K562 (cell line): ENCODE measurements around the gene FOXA3. TPM values are rescaled to one million over a fixed set of nuclear protein-coding genes. Genes with fewer than 3 reads are reported as not detected.

ENCODE experiments used
- AFF1 ChIP-seq, 2 experiments: fragments of 450-650 bp; IDR thresholded peaks; 2 replicates each; pipeline ENCODE4 v1.6.1; 2018; ENCODE audit warnings: mild to moderate bottlenecking in 2 of 2, low read depth in 1 of 2; ENCODE audit not compliant: partially characterized antibody in 2 of 2
- ARNT ChIP-seq, 2 experiments: fragments of 450-650 bp; IDR thresholded peaks; 2 replicates each; pipeline ENCODE4 v1.6.1; 2016; ENCODE audit warnings: mild to moderate bottlenecking in 1 of 2
- BCLAF1 ChIP-seq, 2 experiments: fragments of 450-650 bp in 1 of 2; IDR thresholded peaks; 2 replicates each; pipeline ENCODE4 v1.6.1; 2011 to 2017; ENCODE audit warnings: low read depth in 2 of 2, antibody characterized with exemption in 1 of 2, borderline replicate concordance in 1 of 2, low read length in 1 of 2, mild to moderate bottlenecking in 1 of 2, mixed read lengths in 1 of 2; ENCODE audit not compliant: control insufficient read depth in 1 of 2
- BRF1 ChIP-seq: IDR thresholded peaks from 3 replicates; pipeline ENCODE4 v1.6.1; 2011; ENCODE audit warnings: borderline replicate concordance, mild to moderate bottlenecking; ENCODE audit not compliant: insufficient read length; ENCODE audit errors: extremely low read depth
- CBFB ChIP-seq: sonication (generic); formaldehyde crosslinking; IDR thresholded peaks from 2 replicates; pipeline ENCODE4 v1.4.0; 2020; ENCODE audit warnings: mild to moderate bottlenecking, missing genetic modification reagents
- EHMT2 ChIP-seq: fragments of 450-650 bp; IDR thresholded peaks from 2 replicates; pipeline ENCODE4 v1.6.1; 2018; ENCODE audit warnings: antibody characterized with exemption
- JUND ChIP-seq, 2 experiments: IDR thresholded peaks; 2 replicates in 1 of 2; 3 replicates in 1 of 2; pipeline ENCODE4 v1.6.1; 2011; ENCODE audit warnings: borderline replicate concordance in 2 of 2, low read depth in 2 of 2, low read length in 2 of 2, improper control_type of control experiment in 1 of 2, missing biosample characterization in 1 of 2, missing genetic modification characterization in 1 of 2, missing genetic modification reagents in 1 of 2
- KDM4B ChIP-seq, 2 experiments: fragments of 450-650 bp in 1 of 2; sonication (generic) in 1 of 2; IDR thresholded peaks; 2 replicates each; pipeline ENCODE4 v1.6.1; 2016 to 2017; ENCODE audit warnings: borderline replicate concordance in 2 of 2, antibody characterized with exemption in 1 of 2, low read depth in 1 of 2, mild to moderate bottlenecking in 1 of 2
- MYC ChIP-seq, 2 experiments: fragments of 250-450 bp in 1 of 2; sonication (Bioruptor Pico) in 1 of 2; IDR thresholded peaks; 2 replicates each; pipeline versions ENCODE4 v1.5.1 to v1.6.1; 2012 to 2021; ENCODE audit warnings: low read depth in 2 of 2, borderline replicate concordance in 1 of 2, improper control_type of control experiment in 1 of 2, low read length in 1 of 2, mild to moderate bottlenecking in 1 of 2, moderate library complexity in 1 of 2
- NCOR1 ChIP-seq: fragments of 450-650 bp; IDR thresholded peaks from 2 replicates; pipeline ENCODE4 v1.6.1; 2016; ENCODE audit warnings: mild to moderate bottlenecking, moderate library complexity
- NEUROD1 ChIP-seq: fragments of 150-350 bp; IDR thresholded peaks from 2 replicates; pipeline ENCODE4 v1.6.1; 2014; ENCODE audit warnings: borderline replicate concordance, low read length, low read depth; ENCODE audit not compliant: partially characterized antibody
- NFATC3 ChIP-seq: fragments of 450-650 bp; IDR thresholded peaks from 2 replicates; pipeline ENCODE4 v1.6.1; 2017; ENCODE audit warnings: mild to moderate bottlenecking
- NFE2 ChIP-seq: IDR thresholded peaks from 2 replicates; pipeline ENCODE4 v1.6.1; 2014; ENCODE audit warnings: antibody characterized with exemption, low read depth
- NR2F6 ChIP-seq: fragments of 450-650 bp; formaldehyde crosslinking; IDR thresholded peaks from 2 replicates; pipeline ENCODE4 v1.4.0; 2020; ENCODE audit warnings: mild to moderate bottlenecking
- PPARD ChIP-seq: fragments of 250-450 bp; sonication (Bioruptor Pico); IDR thresholded peaks from 2 replicates; pipeline ENCODE4 v1.8.0; 2022; ENCODE audit warnings: inconsistent platforms, mild to moderate bottlenecking, moderate library complexity
- PTBP1 ChIP-seq: fragments of 200-400 bp; formaldehyde crosslinking; IDR thresholded peaks from 2 replicates; pipeline ENCODE4 v1.6.1; 2017; ENCODE audit warnings: low read depth, low read length
- SMARCA4 ChIP-seq: fragments of 450-650 bp; IDR thresholded peaks from 2 replicates; pipeline ENCODE4 v1.6.1; 2016
- SRF ChIP-seq, 2 experiments: fragments of 250-450, 450-650 bp in 1 of 2; sonication (Bioruptor Pico) in 1 of 2; sonication (generic) in 1 of 2; formaldehyde crosslinking; IDR thresholded peaks; 2 replicates each; pipeline versions ENCODE4 v1.5.0 to v1.5.1; 2020 to 2022; ENCODE audit warnings: mild to moderate bottlenecking in 1 of 2, missing genetic modification reagents in 1 of 2
- THAP7 ChIP-seq: fragments of 250-450 bp; sonication (Bioruptor Pico); IDR thresholded peaks from 2 replicates; pipeline ENCODE4 v1.5.0; 2021
- ZFP36 ChIP-seq: fragments of 150-350 bp; IDR thresholded peaks from 2 replicates; pipeline ENCODE4 v1.6.1; 2018; ENCODE audit warnings: low read length, low read depth; ENCODE audit not compliant: partially characterized antibody
- polyA plus RNA-seq, 8 experiments: library from polyadenylated mRNA; depleted of rRNA in 4 of 8; stranded (reverse) in 5 of 8; unstranded in 3 of 8; fragments of >200 nt; fragmentation: Nextera tagmentation in 2 of 8; fragmentation: Illumina TruSeq in 1 of 8; extraction: Ambion mirVana in 2 of 8; extraction: Trizol in 1 of 8; gene quantifications; 2 replicates each; pipeline versions ENCODE4 v1.2.1 to v1.2.3, GENCODE V29; 2011 to 2014; ENCODE audit warnings: inconsistent platforms in 1 of 8, missing spikeins in 1 of 8
- total RNA-seq, 7 experiments: library from RNA; depleted of rRNA in 6 of 7; stranded (reverse); fragments of >200 nt in 6 of 7; fragmentation: Illumina TruSeq in 2 of 7; extraction: Trizol in 2 of 7; gene quantifications; 2 replicates each; pipeline versions ENCODE4 v1.2.1 to v1.2.3, GENCODE V29; 2011 to 2021; ENCODE audit warnings: low replicate concordance in 1 of 7
- TF ChIP-seq, protein P1 (sequence below): sonication (generic); formaldehyde crosslinking; IDR thresholded peaks from 2 replicates; pipeline ENCODE4 v1.9.0; 2022; ENCODE audit warnings: mild to moderate bottlenecking, missing genetic modification reagents

FOXA3 gene
- total and polyA plus RNA-seq, 9 of the 15 experiments (the other 6 are each of a cell fraction or from before 2014, with no cell fraction given) = 1.3 to 15.5 (median 4.7) TPM

DNA sequence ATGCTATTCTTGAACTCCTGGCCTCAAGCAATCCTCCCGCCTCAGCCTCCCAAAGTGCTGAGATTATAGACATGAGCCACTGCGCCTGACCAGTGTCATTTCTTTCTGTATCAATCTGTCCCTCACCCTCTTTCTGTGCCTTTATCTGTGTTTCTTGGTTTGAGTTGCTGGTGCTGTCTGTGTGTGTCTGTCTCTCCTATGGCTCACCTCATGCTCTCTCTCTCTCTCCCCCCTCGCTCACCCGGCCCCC, 12.0 kb downstream of the FOXA3 start (continued):
- TF ChIP-seq ZFP36 = no peak
- TF ChIP-seq NFATC3 = no peak
- TF ChIP-seq EHMT2 = peak; percentile 32; the same call in 1 of the 2 replicates
- peak; percentile 59; the same call in 1 of the 2 replicates for TF ChIP-seq MYC (IDR thresholded peaks at IDR 0.05; ENCODE audit: low read depth, low read length)
- no peak for TF ChIP-seq MYC (CRISPR knock-in tag; IDR thresholded peaks at IDR 0.05; ENCODE audit: borderline replicate concordance, low read depth)
- TF ChIP-seq NFE2 = no peak
- no peak for TF ChIP-seq AFF1 (IDR thresholded peaks at IDR 0.05; ENCODE audit: low read depth in 1 of 2, partially characterized antibody in 2 of 2)
- TF ChIP-seq JUND (IDR thresholded peaks at IDR 0.05; ENCODE audit: borderline replicate concordance, low read depth, low read length) = 0 out of 2 replicates have a peak, but pooled peaks have one; percentile 19
- TF ChIP-seq JUND (tag; IDR thresholded peaks at IDR 0.05; ENCODE audit: borderline replicate concordance, low read depth, low read length) = no peak
- peak in 1 of 2 experiments; percentile 32; a peak in 1 of 4 replicates for TF ChIP-seq KDM4B (IDR thresholded peaks at IDR 0.05; ENCODE audit: borderline replicate concordance in 2 of 2, low read depth in 1 of 2)
- TF ChIP-seq NEUROD1 = peak; percentile 7
- TF ChIP-seq SMARCA4 = no peak
- TF ChIP-seq NCOR1 = peak; percentile 37
- TF ChIP-seq PTBP1 = no peak
- TF ChIP-seq, protein P1, sequence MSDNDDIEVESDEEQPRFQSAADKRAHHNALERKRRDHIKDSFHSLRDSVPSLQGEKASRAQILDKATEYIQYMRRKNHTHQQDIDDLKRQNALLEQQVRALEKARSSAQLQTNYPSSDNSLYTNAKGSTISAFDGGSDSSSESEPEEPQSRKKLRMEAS (CRISPR knock-in tag) = peak; percentile 75
- TF ChIP-seq PPARD (CRISPR knock-in tag) = no peak
- no peak for TF ChIP-seq SRF (CRISPR knock-in tag; IDR thresholded peaks at IDR 0.05)
- TF ChIP-seq CBFB (CRISPR knock-in tag) = no peak
- TF ChIP-seq ARNT (IDR thresholded peaks at IDR 0.05) = no peak
- TF ChIP-seq BCLAF1 (IDR thresholded peaks at IDR 0.05; ENCODE audit: borderline replicate concordance in 1 of 2, control insufficient read depth in 1 of 2, low read depth in 2 of 2, low read length in 1 of 2) = 0 out of 4 replicates have a peak, but pooled peaks of 1 of the 2 experiments have one; percentile 8
- no peak for TF ChIP-seq THAP7 (CRISPR knock-in tag)
- no peak for TF ChIP-seq NR2F6 (CRISPR knock-in tag)
- TF ChIP-seq BRF1 = no peak
